Neural crest cell (in vitro differentiated cells): Measurements from ENCODE around the gene HBB. TPM values are rescaled to one million over a fixed set of nuclear protein-coding genes. Genes with fewer than 3 reads are reported as not detected.

Experiments
- DNase-seq: peaks from one replicate; pipeline ENCODE4 v3.0.0; 2021; ENCODE audit warnings: low read depth, mixed read lengths, low spot score
- H3K27ac Mint-ChIP-seq: one replicate; pipeline ENCODE4 v1.8.0; 2021; ENCODE audit warnings: mild to moderate bottlenecking, mixed read lengths; ENCODE audit not compliant: unreplicated experiment
- H3K27me3 Mint-ChIP-seq: 2 replicates; pipeline ENCODE4 v1.8.0; 2021; ENCODE audit warnings: low read depth, mild to moderate bottlenecking, mixed read lengths
- H3K36me3 Mint-ChIP-seq: 2 replicates; pipeline ENCODE4 v1.8.0; 2021; ENCODE audit warnings: low read depth, mild to moderate bottlenecking, mixed read lengths
- H3K4me1 Mint-ChIP-seq: 2 replicates; pipeline ENCODE4 v1.8.0; 2021; ENCODE audit warnings: mixed read lengths
- H3K4me3 Mint-ChIP-seq: one replicate; pipeline ENCODE4 v1.8.0; 2021; ENCODE audit warnings: mild to moderate bottlenecking, mixed read lengths
- H3K9me3 Mint-ChIP-seq: 2 replicates; pipeline ENCODE4 v1.8.0; 2021; ENCODE audit warnings: mixed read lengths
- CTCF ChIP-seq: fragments of 200-600 bp; sonication (generic); conservative IDR thresholded peaks from 2 replicates; pipeline ENCODE4 v1.5.0; 2021; ENCODE audit warnings: antibody characterized with exemption, mild to moderate bottlenecking
- total RNA-seq: library from RNA; stranded (reverse); gene quantifications from 2 replicates; pipeline ENCODE4 v1.2.1, GENCODE V29; 2021

HBB gene
- total RNA-seq, 1 donor from 2014 or later: not detected

- no peak overlapping the region for H3K4me3 Mint-ChIP-seq
- peaks cover 8% of the 10 kb centered on the region for H3K4me1 Mint-ChIP-seq
- no peak for TF ChIP-seq CTCF
- H3K27ac Mint-ChIP-seq: no peak overlapping the region
- no peaks in the 10 kb centered on the region for H3K36me3 Mint-ChIP-seq
- DNase-seq: no peak
- no peaks in the 10 kb centered on the region for H3K9me3 Mint-ChIP-seq
- peaks cover 9% of the 10 kb centered on the region for H3K27me3 Mint-ChIP-seq
Observed at GRCh38 chr11:5232176-5232575, 5.3 kb upstream of the HBB start.

GRCh38 chr11:5231111-5231510 is 4.2 kb upstream of the HBB start:
- peaks cover 8% of the 10 kb centered on the region for H3K4me1 Mint-ChIP-seq
- H3K27ac Mint-ChIP-seq: no peak overlapping the region
- peaks cover 5% of the 10 kb centered on the region for H3K27me3 Mint-ChIP-seq
- H3K9me3 Mint-ChIP-seq: no peaks in the 10 kb centered on the region
- no peak for DNase-seq
- no peak for TF ChIP-seq CTCF
- H3K36me3 Mint-ChIP-seq: no peaks in the 10 kb centered on the region
- no peak overlapping the region for H3K4me3 Mint-ChIP-seq

- no peak for DNase-seq
- Mint-ChIP-seq H3K4me1 (peaks cover 8% of the 10 kb centered on the region), H3K27ac (no peak overlapping the region), H3K9me3 (no peaks in the 10 kb centered on the region), H3K4me3 (no peak overlapping the region), H3K27me3 (peaks cover 2% of the 10 kb centered on the region), H3K36me3 (no peaks in the 10 kb centered on the region)
- TF ChIP-seq CTCF: no peak
Observed at GRCh38 chr11:5230266-5230665, 3.4 kb upstream of the HBB start.

GRCh38 chr11:5229796-5230195 is 2.9 kb upstream of the HBB start:
- no peaks in the 10 kb centered on the region for H3K27me3 Mint-ChIP-seq
- no peak for TF ChIP-seq CTCF

GRCh38 chr11:5229356-5229755 is 2.5 kb upstream of the HBB start:
- DNase-seq: no peak
- no peak for TF ChIP-seq CTCF
- no peaks in the 10 kb centered on the region for H3K36me3 Mint-ChIP-seq
- no peaks in the 10 kb centered on the region for H3K27me3 Mint-ChIP-seq
- no peaks in the 10 kb centered on the region for H3K9me3 Mint-ChIP-seq
- no peak overlapping the region for H3K27ac Mint-ChIP-seq
- no peak overlapping the region for H3K4me3 Mint-ChIP-seq
- H3K4me1 Mint-ChIP-seq: peaks cover 8% of the 10 kb centered on the region

More at GRCh38 chr11:5229796-5230195, 2.9 kb upstream of the HBB start:
- Mint-ChIP-seq H3K4me1 (peaks cover 8% of the 10 kb centered on the region), H3K4me3 (no peak overlapping the region), H3K9me3 (no peaks in the 10 kb centered on the region), H3K36me3 (no peaks in the 10 kb centered on the region), H3K27ac (no peak overlapping the region)
- DNase-seq: no peak

- no peak overlapping the region for H3K27ac Mint-ChIP-seq
- no peak for TF ChIP-seq CTCF
- no peaks in the 10 kb centered on the region for H3K36me3 Mint-ChIP-seq
- H3K4me1 Mint-ChIP-seq: peaks cover 8% of the 10 kb centered on the region
- no peak for DNase-seq
- H3K9me3 Mint-ChIP-seq: no peaks in the 10 kb centered on the region
- H3K27me3 Mint-ChIP-seq: no peaks in the 10 kb centered on the region
- H3K4me3 Mint-ChIP-seq: no peak overlapping the region
Observed at GRCh38 chr11:5228124-5228523, 1.3 kb upstream of the HBB start.
